Measurements from ENCODE around the gene TBX18.

The TBX18 gene

DNA sequence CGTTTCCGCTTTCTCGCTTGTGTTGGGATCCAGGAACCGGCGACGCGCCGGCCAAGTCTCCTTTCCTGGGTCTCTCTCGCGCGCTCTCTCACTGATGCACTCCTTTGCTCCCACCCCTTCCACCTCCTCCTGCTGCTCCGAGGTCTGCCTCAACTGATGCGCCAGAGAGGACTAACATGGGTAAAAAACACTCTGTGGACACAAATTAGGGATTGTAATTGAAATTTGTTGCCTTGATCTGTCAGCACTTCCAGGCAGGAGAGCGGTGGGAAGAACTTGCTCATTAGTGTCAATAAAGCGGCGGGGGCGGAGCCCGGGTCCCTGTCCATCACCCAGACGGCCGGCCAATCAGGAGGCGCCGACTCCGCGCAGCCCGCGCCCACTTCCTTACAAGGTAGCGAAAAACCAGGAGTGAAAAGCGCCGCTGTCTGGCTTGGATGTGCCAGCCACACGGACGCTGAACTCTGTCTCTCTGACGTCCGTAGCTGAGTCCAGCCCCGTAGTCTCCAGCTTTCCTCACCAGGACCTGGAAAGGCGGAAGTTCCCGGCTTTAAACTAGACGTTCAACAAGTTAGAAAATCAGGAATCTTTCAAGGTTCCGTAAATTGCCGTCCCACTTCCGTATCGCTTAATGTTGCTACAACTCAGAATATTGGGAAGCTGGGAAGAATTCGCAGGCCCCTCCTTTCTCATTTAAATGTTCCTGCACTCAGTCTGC, at the start of gene TBX18:
Gene TBX18 (minus strand): TSS at position 267 of the 718 bp plus-strand sequence. CDS start 417 bp downstream, outside the sequence.
- peak; percentile 99 for DNase-seq (ENCODE audit: low read depth)

DNA sequence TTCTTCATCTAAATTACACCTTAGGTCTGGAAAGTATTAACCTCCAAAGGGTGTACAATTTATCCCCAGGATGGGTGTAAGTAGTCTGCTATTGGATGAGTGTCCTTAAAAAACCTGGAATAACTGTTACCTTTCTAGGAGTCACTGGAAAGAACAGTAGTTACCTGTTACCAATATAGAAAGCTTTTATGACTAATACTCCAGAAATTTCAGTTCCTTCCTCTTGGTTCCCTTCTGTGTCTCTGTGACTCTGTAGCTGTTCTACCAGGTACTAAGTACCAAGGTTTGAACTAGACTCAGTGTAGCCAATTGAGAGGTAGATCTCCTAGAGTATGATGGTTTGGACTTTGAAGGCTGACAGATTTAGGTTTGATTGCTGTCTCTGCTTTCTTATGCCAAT, 47.0 kb upstream of the TBX18 start:
- DNase-seq (ENCODE audit: low read depth), result no peak

DNA sequence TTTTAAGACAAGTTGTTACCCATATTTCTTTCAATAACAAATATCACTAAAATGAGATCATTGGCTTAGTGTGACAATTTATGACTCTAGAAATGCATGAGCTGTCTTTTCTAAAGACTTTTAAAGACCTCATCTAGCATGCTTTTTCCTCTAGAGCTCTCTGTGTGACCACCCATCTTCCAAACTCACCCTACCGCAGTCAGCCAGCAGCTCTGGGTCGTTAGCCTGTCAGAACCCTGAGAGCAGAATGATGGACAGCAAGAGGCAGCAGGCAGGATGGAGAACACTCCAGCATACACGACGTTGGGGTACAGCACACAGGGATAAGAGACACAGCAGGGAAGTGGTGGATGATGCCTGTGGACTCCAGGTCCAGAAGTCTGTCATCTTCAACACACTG, 45.1 kb upstream of the TBX18 start:
- no peak for DNase-seq (ENCODE audit: low read depth)

DNA sequence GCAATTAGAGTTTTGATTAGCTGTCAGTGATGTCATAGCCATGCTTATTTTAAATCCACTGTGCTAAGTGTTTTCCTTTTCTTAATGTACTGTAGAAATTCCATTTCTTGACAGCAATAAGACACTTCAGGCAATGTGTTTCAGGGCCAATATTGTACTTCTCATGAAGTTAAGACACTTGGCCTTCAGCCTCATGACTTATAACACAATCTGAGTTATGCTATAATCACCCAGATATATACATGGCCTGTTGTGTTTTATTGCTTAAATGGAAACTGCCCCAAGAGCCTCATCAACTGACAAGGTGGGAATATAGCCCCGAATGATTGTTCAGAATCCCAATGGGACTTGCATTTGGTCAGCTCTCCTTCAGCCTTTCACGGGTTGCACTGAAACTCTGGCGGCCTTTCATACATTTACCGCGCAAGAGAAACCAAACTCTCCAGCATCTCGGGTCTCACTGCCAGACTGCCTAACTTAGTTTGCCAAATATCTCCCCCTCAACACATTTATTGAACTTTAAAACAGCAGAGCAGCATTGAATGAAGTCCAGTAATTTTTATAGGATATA, 44.2 kb upstream of the TBX18 start:
- no peak for DNase-seq (ENCODE audit: low read depth)

DNA sequence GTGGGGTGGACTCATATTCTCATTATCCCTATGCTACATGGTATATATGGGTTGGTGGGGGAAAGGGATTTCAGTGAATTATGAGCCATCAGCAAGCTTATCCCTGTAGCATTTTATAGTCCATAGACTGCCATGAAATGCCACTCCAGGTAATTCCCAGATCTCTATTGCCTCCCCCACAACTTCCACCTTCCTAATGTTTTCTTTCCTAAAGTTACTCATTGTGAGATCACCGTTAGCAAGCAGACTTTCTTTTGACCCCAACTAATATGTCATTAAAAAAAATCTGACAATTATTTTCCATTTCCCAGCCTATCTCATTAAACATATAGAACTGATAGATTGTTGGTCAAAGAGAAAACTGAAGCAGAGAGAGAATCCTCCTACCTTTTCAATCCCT, 40.7 kb upstream of the TBX18 start:
- DNase-seq (ENCODE audit: low read depth), result no peak

DNA sequence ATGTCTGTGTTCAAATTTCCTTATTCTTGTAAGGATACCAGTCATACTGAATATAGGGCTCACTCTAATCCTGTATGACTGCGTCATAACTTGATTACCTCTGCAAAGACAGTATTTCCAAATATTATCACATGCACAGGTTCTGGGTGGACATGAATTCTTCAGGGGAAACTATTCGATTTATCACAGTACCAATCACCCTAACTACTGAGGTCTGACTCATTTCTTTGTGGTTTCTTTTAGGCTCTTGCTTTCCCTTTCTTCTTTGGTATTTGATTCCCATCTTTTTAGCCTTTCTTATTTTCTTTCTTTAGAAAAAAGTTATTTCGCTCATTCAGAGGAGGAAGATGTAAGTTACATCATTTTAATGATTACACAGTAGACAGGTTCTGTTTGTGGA, 40.3 kb upstream of the TBX18 start:
- DNase-seq (ENCODE audit: low read depth), result peak; percentile 61

DNA sequence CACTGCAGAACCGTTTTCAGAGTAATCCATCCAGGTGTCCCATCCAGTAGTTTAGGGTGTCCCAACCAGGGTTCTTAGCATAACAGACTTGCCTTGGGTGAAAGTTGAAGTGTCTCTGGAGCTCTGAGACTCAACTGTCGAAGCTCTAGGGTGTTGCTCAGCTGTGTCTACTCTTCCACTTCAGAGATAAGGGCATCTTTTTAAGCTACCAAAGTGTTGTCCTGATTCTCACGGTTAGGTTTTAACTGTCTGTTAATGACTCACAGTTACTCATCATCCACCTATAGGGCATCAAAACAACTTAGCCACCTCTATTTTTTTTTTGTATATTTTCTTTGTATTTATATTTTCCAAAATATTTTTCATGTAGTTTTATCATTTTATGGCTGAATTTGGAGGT, 36.9 kb upstream of the TBX18 start:
- no peak for DNase-seq (ENCODE audit: low read depth)

DNA sequence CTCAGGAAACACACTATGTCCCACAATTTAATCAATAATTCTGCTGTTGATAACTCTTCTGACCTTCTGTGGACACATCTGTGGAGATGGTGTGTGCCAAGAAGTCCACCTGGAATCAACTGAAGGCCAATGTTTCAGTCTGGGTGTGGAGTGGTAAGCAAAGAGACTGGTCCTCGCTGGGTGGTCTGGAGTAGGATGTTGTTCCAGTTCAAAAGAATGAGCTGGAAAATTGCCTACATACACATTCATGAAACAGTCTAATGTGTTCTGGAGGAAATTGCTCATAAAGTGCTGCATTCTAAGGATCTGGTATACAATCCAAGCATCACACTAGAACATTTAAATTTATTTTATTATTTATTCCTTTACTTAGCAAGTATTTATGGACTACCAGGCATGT, 33.9 kb upstream of the TBX18 start:
- DNase-seq (ENCODE audit: low read depth), result peak; percentile 64

DNA sequence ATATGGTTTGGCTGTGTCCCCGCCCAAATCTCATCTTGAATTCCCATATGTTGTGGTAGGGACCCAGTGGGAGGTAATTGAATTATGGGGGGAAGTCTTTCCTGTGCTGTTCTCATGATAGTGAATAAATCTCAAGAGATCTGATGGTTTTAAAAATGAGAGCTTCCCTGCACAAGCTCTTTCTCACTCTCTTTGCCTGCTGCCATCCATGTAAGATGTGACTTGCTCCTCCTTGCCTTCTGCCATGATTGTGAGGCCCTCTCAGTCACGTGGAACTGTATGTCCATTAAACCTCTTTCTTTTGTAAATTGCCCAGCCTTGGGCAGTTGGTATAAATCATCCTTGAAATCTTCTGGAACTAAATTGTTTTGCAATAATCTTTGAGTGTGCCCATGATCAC, 31.9 kb upstream of the TBX18 start:
- no peak for DNase-seq (ENCODE audit: low read depth)

DNA sequence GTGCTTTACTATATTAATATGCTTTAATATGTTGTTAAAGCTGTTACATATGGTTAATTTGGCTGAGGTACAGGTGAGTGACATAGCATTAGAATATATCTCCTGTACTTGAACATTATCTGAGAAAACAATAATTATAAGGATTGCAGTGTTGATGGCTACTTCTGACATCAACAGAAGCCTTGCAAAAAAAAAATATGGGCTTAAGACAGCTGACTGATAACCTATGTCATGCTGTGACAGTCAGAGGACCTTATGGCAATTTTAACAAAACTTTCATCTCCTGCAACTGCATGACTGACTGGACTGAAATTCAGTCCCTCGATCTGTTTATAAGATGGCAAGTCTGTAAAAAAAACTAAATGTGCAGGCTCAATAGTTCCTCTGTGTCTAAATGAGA, 27.5 kb upstream of the TBX18 start:
- DNase-seq (ENCODE audit: low read depth), result no peak

DNA sequence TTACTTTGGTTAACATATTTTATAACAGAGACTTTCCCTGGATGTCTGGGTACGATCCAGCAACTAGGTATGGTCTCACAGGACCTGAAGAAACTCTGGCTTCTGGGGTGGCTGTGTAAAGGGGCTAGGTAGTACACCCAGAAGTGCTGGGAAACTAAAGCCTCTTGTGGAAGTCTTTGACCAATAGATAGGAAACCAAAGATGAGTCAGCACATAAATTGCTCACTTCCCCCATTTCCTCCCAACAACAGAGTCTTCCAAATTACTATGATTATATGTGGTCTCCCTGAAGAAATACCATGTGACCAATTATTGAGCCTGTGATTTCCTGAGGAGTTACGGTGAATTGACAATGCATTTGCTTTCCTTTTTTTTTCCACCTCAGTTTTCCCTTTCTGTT, 26.8 kb upstream of the TBX18 start:
- DNase-seq (ENCODE audit: low read depth), result peak; percentile 48

DNA sequence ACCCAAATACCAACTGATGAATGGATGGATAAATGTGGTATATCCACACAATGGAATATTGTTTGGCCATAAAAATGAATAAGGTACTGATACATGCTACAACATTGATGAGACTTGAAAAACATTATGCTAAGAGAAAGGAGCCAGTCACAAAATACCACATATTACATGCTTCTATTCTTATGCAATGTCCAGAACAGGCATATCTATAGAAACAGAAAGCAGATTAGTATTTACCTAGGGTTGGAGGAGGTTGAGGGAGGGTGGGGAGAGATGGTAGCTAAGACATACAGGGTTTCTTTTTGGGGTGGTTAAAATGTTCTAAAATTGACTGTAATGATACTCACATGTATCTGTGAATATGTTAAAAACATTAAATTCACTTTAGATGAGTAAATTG, 24.8 kb upstream of the TBX18 start:
- DNase-seq (ENCODE audit: low read depth), result no peak

DNA sequence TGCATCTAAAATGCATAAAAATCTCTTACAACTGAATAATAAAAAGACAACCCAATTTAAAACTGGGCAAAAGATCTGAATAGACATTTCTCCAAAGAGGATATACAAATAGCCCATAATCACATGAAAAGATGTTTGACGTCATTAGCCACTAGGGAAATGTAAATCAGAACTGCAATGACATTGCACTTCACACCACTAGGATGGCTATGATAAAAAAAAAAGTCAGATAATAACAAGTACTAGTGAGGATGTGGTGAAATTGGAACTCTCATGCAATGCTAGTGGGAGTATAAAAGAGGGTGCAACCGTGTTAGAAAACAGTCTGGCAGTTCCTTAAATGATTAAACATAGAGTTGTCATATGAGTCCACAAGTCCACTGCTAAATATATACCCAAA, 24.3 kb upstream of the TBX18 start:
- no peak for DNase-seq (ENCODE audit: low read depth)

DNA sequence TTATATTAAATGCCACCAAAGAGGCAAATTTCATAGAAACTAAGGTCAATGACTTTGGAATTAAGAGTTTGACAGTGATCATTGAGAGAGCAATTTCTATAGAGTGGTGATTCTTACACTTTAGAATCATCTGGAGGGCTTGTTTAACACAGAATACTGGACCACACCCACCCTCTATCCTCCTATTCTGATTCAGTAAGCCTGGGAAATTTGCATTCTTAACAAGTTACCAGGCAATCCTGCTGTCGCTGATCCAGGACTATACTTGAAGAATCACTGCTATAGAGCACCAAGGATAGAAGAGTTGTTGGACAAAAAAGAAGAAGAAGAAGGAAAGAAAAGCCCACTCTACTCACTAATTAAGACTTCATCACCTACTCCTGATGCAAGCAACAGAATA, 21.3 kb upstream of the TBX18 start:
- DNase-seq (ENCODE audit: low read depth), result no peak

DNA sequence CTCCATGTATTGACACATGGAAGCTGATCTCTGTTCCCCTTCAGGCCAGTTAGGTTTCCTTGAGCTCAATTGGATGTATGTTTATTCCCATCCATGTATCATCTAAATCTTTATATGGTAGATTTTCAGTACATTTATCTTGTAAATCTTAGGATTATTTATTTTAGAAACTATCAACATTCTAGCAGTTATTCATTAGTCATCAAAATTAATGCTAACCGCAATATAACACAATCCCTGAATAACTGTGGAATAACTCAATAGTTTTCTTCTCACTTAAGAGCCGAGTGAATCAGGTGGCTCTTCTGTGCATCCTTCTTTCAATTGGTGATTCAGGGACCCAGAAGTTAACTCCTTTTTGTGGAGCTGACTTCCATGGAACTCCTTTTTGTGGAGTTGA, 15.5 kb upstream of the TBX18 start:
- no peak for DNase-seq (ENCODE audit: low read depth)

DNA sequence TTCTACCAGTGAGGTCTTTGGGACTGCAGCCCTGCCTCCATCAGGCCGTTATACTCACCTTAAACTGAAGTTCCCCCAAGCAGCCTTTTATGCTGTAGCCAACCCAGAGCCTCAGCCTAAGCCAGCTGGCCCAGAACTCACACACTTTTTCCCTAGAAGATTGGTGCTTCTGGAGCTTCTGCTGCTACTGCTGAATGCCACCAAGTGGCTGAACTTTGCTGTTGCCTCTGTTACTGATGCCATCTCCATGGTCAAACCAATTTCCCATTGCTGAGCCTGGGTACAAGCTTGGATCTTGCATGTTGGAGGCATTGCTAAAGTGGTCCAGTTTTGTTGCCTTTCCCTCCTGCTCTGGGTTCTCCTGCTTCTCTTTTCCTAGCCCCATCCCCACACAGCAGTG, 15.0 kb upstream of the TBX18 start:
- DNase-seq (ENCODE audit: low read depth), result no peak

DNA sequence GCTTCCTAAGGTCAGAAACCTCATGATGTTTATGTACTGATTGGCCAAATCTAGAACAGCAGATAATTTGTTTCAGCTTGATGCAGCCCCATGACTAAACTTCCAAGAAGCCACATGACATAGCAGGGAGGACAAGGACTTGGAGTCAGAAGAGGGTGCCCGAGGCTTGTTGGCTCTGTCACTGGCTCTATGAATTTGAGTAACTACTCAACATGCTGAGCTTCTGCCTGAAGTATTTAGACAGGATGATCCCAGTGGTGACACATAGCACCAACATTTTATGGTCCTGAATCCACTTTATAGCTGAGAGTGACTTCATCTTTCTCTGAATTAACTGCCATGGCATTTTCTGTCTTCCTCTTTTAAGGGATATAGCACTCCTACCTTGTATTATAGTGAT, 13.5 kb upstream of the TBX18 start:
- DNase-seq (ENCODE audit: low read depth), result no peak

DNA sequence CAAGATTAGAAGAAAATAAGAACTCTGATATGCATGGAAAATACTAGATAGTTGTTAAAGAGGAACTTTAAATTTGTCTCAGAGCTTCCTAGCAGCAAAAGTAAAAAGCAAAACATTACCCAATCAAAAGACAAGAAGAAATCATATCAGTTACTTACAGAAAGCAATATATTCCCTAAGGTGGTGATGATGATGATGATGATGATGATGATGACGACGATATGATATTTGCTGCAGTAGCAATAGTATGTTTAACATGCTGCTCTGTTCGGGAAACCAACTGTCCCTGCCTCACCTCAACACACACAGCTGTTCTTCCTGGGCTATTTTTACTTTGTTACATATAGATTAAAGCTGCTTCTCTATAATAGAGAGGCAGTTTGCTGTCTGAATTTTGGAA, 12.0 kb upstream of the TBX18 start:
- DNase-seq (ENCODE audit: low read depth), result no peak

DNA sequence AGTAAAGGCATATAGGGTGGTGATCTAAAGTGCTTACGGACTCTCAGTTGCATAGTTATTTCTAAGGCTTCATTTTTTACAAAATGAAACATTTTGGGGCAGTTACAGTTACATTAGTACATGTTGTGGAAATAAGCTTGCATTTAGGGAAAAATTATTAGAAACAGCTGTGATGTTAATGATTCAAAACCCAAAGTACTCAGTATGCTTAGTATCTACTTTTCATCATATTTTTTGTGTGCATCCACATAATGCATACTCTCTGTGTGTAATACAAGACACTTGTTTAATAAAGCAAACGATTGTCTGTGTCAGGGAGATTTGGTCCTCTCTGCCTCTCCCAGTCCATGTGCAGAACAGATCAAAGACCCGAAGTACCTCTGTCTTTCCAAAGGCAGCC, 11.4 kb upstream of the TBX18 start:
- DNase-seq (ENCODE audit: low read depth), result no peak

DNA sequence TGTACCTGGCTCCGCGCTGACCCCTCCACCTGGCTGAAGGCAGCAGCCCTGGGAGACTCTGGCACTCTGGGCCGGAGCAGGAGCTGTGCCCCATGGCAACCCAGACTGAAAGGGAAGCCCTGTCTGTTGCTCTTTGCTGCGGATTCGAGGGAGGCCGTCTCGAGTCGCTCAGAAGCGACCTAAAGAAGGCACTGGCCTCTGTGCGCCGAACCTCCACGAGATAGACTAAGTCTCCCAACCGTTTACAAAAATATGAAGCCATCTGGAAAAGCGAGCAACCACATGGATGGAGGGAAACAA, 10.5 kb upstream of the TBX18 start:
- DNase-seq (ENCODE audit: low read depth), result no peak

DNA sequence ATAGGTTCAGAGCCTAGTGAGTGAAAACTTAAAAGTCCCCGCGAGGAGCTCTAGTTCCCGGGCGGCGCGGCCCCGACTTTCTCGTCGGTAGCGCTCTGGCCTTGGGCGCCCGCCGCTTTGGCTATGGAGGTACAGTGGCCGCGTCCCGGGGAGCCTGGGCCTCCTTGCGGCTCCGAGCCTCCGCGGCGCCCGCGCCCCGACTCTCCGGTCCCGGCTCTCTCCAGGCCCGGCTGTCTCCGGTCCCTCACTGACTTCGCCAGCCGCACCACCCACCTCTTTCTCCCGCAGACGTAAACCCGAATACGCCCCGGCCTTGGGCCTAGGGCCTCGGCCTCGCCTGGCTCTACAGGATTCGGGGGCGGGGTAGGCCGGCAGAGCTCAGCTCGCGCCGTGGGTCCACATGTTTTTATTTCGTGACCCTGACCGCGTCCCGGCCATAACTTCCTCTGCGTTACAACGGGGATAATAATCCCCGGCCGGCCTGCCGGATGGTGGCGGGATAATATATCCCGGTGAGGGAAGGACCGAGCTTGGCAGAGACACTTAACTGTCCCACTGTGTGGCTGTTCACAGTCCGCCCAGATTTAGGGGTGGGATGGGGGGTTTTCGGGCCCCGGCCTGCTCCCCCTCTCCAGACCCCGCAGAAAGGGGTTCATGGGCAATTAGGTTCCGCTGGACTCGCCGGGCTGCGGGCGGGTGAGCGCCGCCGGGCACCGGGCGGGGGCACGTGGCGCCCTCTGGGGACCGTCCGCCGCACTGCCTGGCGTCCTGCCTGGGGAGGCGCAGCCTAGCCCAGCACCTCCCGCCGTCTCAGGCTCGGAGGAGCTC, 10.0 kb upstream of the TBX18 start:
- DNase-seq (ENCODE audit: low read depth), result peak; percentile 57

DNA sequence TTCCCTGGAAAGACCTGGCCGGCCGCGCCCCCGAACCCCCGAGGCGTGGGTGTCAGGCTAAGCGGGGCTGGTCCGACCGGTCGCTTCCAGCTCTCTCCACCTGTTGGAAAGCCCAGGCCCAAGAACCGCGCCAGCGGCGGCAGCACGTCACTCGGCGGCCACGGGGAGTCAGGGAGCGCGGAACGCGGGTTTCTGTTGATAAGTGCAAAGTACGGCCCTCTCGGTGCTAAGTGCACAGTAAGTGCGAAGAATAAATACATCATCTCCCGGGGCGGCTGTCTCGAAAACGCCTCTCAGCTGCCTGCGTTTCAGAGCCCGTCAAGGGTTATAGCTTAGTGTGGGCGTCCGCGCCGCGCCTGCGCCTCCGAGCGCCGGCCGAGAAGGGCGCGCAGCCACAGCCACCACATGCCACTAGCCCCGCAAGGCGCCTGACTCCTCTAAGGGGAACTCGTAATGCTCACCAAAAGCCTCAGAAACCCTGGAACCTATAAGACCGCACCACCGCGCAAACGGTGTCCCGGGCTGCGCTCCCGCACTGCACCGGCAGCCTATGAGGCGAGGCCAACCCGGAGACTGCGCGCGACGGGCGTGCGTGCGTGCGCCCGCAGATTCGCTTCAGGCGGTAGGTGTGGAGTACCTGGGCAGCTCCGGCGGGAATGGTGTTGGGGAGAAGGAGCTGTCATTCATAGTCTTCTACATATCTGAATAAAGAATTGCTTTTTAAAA, 9.2 kb upstream of the TBX18 start:
- peak; percentile 38 for DNase-seq (ENCODE audit: low read depth)

DNA sequence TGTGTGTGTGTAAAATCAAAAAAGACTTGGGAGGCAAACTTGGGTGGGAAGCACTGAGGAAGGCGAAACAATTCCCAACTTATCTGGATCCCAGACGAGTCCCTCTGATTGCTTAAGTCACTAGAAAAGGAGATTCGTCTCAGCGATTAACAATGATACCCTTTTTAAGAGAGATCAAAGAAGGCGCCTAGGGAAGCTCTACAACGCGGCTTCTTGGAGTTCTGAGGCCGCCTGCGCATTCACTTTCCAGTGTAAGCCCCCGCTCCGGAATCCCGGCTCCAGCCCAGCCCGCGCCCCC, 8.7 kb upstream of the TBX18 start:
- DNase-seq (ENCODE audit: low read depth), result no peak
